ENCODE measurements around the gene RSU1. TPM values are rescaled to one million over a fixed set of nuclear protein-coding genes. Genes with fewer than 3 reads are reported as not detected.

The RSU1 gene
- total RNA-seq, 1 donor from 2014 or later: 33.0 TPM

DNA sequence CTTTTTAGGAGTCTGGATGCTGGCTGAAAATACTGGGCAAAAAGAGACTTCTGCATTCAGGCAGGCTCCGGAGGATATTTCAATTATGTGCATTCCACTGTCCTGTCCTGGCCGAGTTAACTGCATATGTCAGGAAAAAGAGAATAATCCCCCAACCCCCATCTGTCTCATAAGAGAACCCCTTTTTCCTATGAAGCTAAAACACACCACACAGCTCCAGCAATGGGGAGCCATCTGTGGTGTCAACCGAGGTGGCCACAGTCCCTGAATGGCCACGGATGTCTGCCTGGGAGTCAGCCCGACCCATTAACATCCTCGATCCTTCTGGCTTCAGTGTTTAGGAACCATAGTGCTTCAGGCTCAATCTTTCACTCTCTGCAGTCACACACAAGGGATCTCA lies 70.4 kb downstream of the RSU1 start:
- no peak for DNase-seq (ENCODE audit: low spot score in 2 of 2)

GRCh38 chr10:16745061-16745460 lies 72.2 kb downstream of the RSU1 start:
- FAIRE-seq (no peak), DNase-seq (ENCODE audit: low spot score in 2 of 2) (no peak)

More for the DNA sequence above, 70.4 kb downstream of the RSU1 start:
- no peak for FAIRE-seq

DNA sequence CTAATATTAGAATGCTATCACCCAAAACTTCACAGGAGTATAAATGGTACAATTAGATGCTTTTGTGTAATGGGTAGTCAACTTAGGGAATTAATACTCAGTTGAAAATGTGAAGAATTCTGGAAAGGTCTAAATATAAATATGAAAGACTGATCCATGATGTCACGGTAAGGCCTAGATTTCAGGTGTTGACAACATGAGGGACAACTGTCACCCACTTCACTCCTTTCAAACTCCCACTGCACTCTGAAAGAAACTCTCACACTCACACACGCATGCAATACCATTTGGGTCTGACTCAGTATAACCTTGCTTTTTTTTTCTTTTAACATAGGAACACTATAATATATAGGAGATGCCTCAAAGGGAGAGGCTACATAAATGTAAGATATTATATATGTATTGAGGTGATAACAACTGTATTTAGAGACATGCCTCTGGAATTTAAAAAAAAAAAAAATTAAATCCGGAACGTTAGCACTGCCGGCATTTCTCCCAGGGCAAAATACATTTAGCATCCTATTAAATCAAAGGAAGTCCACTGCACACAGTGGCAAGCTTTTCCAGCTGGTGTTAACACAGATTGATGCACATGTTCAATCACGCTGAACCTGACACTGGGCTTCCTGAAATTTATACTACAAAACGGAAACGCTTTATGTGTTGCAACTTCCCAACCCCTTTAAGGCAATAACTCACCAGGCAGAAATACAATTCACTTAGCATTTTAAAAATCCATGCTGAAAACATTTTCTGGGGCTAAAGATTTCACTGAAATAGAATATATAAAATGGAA lies 74.9 kb downstream of the RSU1 start:
- DNase-seq (ENCODE audit: low spot score in 2 of 2): no peak

DNA sequence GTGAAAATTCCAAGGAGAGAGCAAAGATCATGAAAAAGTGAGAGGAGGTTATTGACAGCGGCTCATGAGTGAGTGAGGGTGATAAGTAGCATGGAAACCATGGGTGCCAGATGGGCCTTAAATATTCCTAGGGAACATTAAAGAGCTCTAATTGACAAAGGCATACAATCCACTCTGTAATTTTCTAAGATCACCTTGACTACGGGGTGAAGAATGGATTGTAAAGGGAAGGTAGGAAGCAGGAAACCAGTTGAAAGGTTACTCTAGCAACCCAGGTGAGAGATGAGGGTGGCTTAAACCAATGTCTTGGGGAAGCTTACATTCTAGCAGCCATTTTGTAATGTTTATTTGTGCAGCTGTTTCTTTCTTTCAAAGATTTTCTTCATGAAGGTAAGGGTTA lies 75.7 kb downstream of the RSU1 start:
- DNase-seq (ENCODE audit: low spot score in 2 of 2) (no peak), FAIRE-seq (no peak)

More for the DNA sequence above, 74.9 kb downstream of the RSU1 start:
- FAIRE-seq: no peak

DNA sequence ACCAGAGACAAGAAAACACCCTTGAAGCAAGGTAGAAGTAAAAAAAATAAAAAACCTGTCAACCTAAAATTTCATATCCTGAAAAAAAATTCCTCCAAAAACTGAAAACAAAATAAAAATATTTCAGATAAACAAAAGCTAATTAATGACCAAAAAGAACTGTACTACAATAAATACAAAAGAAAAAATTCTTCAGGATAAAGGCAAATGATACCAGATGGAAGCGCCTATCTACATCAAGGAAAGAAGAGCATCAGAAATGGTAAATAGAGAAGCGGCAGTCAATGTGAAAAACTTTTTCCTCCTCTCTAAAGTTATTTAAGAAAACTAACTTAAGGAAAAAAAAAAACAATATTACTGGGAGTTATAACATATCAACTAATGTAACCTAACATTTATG lies 79.8 kb downstream of the RSU1 start:
- FAIRE-seq (peak; percentile 53), DNase-seq (ENCODE audit: low spot score in 2 of 2) (no peak)

DNA sequence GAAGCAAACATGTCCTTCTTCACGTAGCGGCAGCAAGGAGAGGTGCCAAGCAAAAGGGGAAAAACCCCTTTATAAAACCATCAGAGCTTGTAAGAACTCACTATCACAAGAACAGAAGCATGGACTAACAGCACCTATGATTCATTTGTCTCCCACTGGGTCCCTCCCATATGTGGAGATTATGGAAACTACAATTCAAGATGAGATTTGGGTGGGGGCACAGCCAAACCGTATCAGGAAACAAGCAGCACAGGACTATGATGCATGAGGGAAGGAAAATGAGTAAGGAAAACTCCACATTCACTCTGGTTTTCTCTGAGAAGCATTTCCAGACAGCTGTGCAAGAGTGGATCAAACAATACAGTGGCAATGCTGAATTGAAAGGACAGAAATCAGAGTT lies 81.6 kb downstream of the RSU1 start:
- DNase-seq (ENCODE audit: low spot score in 2 of 2) (no peak), FAIRE-seq (no peak)

GRCh38 chr10:16732376-16732775 lies 84.8 kb downstream of the RSU1 start:
- FAIRE-seq: no peak

DNA sequence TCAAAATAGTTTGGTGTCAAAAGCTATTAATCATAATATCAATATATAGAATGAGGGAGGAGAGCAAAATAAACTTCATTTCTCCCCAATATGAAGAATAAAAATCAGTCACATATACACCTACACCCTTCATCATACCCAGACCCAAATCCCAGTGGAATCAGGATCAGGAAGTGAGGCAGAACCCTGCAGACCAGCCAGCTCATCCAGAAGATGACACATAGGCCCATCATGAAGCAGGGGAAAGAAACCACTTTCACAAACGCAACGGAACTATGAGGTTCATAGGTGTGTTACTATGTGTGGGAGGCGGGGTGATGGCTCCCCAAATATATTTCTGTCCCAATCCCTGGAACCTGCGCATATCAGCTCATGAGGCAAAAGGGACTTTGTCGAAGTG lies 89.0 kb downstream of the RSU1 start:
- FAIRE-seq (no peak), DNase-seq (ENCODE audit: low spot score in 2 of 2) (no peak)

More at GRCh38 chr10:16732376-16732775, 84.8 kb downstream of the RSU1 start:
- DNase-seq (ENCODE audit: low spot score in 2 of 2): no peak

DNA sequence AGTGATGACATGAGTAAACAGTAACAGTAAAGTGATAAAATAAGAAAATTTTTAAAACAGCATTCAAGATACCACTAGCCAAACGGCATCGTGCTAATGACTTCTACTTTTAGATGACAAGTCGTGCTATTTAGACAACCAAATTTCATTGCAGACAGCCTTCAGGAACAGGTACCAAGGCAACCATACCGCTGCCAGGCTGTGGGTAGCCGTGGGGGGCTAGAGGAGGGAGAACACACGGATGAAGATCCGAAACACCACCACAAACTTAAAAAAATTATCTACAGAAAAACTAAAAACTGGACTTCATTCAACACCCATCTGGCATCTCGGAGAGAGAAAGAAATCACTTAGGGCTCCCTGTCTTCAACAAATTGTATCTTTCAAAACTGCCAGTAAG lies 89.6 kb downstream of the RSU1 start:
- no peak for FAIRE-seq

GRCh38 chr10:16724509-16724908 lies 92.7 kb downstream of the RSU1 start:
- DNase-seq (ENCODE audit: low spot score in 2 of 2) (no peak), FAIRE-seq (no peak)

More for the DNA sequence above, 89.6 kb downstream of the RSU1 start:
- DNase-seq (ENCODE audit: low spot score in 2 of 2): no peak

GRCh38 chr10:16720812-16721211 lies 96.4 kb downstream of the RSU1 start:
- FAIRE-seq: no peak
- DNase-seq (ENCODE audit: low spot score in 2 of 2): no peak

DNA sequence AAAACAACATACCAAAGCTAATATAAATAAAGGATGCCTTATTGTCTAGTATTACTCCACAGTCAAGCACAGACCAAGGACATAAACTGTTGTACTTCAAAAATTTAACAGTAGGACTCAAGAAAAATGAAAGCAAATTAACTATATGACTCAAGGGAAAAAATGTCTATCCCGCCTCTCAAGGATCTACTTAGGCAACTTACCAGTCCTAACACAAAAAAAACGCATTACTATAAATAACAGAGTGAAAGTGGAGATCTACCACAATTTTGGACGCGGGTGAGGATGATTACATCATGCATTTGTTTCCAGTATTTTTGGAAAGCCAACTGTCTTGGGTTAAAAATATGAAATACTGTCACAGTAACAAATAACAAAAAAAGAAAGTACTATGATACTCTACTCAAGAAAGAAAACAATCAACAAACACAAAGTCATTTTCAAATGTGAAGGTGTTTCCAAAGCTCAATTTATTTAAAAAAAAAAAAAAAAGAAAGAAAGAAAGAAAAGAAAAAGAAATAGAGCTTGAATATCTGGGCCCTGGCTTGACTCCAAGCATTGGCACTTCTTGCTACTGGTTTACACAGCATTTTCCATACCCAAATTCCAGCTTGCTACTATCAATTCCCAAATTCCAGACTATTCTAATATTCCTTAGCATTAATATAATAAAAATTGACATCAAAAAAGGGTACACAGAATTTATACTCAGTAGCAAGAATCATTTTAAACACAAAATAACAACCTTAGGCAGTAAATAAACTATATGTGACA lies 99.4 kb downstream of the RSU1 start:
- DNase-seq (ENCODE audit: low spot score in 2 of 2) (no peak), FAIRE-seq (peak; percentile 26)

- FAIRE-seq: no peak
Observed at GRCh38 chr10:16716051-16716450, 101.2 kb downstream of the RSU1 start.

GRCh38 chr10:16713290-16713689 lies 103.9 kb downstream of the RSU1 start:
- DNase-seq (ENCODE audit: low spot score in 2 of 2): no peak
- FAIRE-seq: no peak

More at GRCh38 chr10:16716051-16716450, 101.2 kb downstream of the RSU1 start:
- DNase-seq (ENCODE audit: low spot score in 2 of 2): no peak

- DNase-seq (ENCODE audit: low spot score in 2 of 2) (no peak), FAIRE-seq (no peak)
Observed at GRCh38 chr10:16712883-16713282, 104.3 kb downstream of the RSU1 start.

GRCh38 chr10:16700331-16700730 lies 116.9 kb downstream of the RSU1 start:
- DNase-seq (ENCODE audit: low spot score in 2 of 2): no peak
- FAIRE-seq: no peak

DNA sequence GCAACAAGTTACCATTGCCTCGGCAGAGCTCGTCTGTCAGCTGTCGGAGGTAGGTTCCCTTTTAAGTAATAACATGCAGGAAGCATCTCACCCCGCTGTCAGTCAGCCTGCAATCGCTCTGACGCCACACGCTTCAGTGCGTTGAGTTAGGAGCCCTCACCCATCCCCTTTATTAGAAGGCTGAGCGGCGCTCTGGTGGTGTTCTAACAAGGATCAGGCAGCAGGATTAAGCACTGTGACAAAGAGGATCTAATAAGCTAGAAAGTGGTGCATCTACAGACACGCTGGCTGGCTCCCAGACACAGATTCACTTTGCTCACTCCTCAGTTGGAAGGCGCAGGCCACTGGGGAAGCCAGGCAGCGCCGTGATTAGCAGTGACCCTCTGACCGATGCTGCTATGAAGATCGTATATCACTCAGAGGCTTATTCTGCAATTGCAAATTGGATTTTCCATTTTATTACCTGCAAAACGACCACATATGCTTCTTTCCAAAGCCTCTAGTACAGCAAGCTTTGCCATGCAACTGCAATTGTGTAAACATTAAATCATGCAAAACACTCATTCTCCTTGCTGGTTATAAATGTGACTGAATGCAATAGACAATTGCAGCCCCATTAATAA lies 117.7 kb downstream of the RSU1 start:
- FAIRE-seq (no peak), DNase-seq (ENCODE audit: low spot score in 2 of 2) (no peak)

- no peak for DNase-seq (ENCODE audit: low spot score in 2 of 2)
- FAIRE-seq: no peak
Observed at GRCh38 chr10:16698461-16698860, 118.8 kb downstream of the RSU1 start.

DNA sequence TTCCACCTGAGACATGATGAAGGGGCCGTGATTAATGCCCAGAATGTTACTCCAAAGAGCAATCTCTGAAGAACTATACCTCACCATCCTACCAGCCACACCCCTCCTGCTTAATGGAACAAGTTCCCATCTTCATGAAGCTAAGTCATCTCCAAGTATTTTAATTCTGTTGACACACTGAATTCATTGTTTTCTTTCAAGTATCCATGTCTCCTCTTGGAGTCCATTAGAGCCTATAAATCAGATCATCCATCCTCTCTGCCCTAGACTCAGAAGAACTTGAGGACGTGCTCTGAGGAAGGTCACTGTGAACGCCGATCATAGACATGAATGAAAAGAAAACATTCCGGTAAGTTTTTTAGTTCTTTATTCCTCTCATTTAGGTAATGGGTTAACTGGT lies 126.8 kb downstream of the RSU1 start:
- FAIRE-seq: no peak

GRCh38 chr10:16689696-16690095 lies 127.5 kb downstream of the RSU1 start:
- FAIRE-seq (no peak), DNase-seq (ENCODE audit: low spot score in 2 of 2) (no peak)

More for the DNA sequence above, 126.8 kb downstream of the RSU1 start:
- DNase-seq (ENCODE audit: low spot score in 2 of 2): no peak

GRCh38 chr10:16689227-16689626 lies 128.0 kb downstream of the RSU1 start:
- FAIRE-seq: no peak
- DNase-seq (ENCODE audit: low spot score in 2 of 2): no peak
